Ishikawa (cell line): ENCODE results near the gene CCL18.

Source experiments
- CEBPB ChIP-seq: IDR thresholded peaks from 2 replicates; pipeline ENCODE4 v1.6.1; 2012
- CREB1 ChIP-seq: IDR thresholded peaks from 2 replicates; pipeline ENCODE4 v1.6.1; 2012; ENCODE audit warnings: low read depth
- EP300 ChIP-seq: IDR thresholded peaks from 2 replicates; pipeline ENCODE4 v1.6.1; 2012; ENCODE audit warnings: borderline replicate concordance
- FOXM1 ChIP-seq: IDR thresholded peaks from 2 replicates; pipeline ENCODE4 v1.6.1; 2012; ENCODE audit warnings: low read depth, borderline replicate concordance
- NFIC ChIP-seq: IDR thresholded peaks from 2 replicates; pipeline ENCODE4 v1.6.1; 2012
- RAD21 ChIP-seq: IDR thresholded peaks from 2 replicates; pipeline ENCODE4 v1.6.1; 2012; ENCODE audit warnings: low read depth
- TAF1 ChIP-seq: IDR thresholded peaks from 2 replicates; pipeline ENCODE4 v1.6.1; 2012; ENCODE audit warnings: low read depth, mild to moderate bottlenecking
- TCF12 ChIP-seq: IDR thresholded peaks from 2 replicates; pipeline ENCODE4 v1.6.1; 2012; ENCODE audit warnings: low read depth
- TEAD4 ChIP-seq: IDR thresholded peaks from 2 replicates; pipeline ENCODE4 v1.6.1; 2012
- YY1 ChIP-seq: IDR thresholded peaks from 2 replicates; pipeline ENCODE4 v1.6.1; 2012; ENCODE audit warnings: low read depth
- ZBTB7A ChIP-seq: IDR thresholded peaks from 2 replicates; pipeline ENCODE4 v1.6.1; 2012; ENCODE audit warnings: low read depth
- TF ChIP-seq, protein P1 (sequence below): IDR thresholded peaks from 2 replicates; pipeline ENCODE4 v1.6.1; 2012; ENCODE audit warnings: low read depth, mild to moderate bottlenecking
- TF ChIP-seq, protein P2 (sequence below): IDR thresholded peaks from 2 replicates; pipeline ENCODE4 v1.6.1; 2012

DNA sequence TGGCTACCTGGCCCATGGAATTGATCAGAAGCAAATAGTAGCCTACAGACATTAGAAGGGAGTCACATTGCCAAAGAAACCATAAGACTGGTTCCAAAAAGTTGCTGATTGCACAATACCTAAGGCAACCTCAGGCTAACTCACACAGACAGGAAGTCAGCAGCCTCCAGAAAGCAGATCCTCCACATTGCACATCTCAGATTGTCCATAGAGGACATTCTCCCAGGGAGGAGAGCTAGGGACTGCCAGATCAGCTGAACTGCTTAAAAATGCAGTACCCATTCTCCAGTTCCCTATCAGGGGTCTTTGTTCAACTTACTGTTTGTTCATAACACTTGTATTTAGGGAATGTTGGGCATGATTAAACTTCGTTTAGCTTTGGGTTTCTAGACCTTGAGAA lies 21.7 kb downstream of the CCL18 start:
- no peak for TF ChIP-seq CREB1
- TF ChIP-seq EP300, result no peak
- no peak for TF ChIP-seq RAD21
- TF ChIP-seq, protein P1, sequence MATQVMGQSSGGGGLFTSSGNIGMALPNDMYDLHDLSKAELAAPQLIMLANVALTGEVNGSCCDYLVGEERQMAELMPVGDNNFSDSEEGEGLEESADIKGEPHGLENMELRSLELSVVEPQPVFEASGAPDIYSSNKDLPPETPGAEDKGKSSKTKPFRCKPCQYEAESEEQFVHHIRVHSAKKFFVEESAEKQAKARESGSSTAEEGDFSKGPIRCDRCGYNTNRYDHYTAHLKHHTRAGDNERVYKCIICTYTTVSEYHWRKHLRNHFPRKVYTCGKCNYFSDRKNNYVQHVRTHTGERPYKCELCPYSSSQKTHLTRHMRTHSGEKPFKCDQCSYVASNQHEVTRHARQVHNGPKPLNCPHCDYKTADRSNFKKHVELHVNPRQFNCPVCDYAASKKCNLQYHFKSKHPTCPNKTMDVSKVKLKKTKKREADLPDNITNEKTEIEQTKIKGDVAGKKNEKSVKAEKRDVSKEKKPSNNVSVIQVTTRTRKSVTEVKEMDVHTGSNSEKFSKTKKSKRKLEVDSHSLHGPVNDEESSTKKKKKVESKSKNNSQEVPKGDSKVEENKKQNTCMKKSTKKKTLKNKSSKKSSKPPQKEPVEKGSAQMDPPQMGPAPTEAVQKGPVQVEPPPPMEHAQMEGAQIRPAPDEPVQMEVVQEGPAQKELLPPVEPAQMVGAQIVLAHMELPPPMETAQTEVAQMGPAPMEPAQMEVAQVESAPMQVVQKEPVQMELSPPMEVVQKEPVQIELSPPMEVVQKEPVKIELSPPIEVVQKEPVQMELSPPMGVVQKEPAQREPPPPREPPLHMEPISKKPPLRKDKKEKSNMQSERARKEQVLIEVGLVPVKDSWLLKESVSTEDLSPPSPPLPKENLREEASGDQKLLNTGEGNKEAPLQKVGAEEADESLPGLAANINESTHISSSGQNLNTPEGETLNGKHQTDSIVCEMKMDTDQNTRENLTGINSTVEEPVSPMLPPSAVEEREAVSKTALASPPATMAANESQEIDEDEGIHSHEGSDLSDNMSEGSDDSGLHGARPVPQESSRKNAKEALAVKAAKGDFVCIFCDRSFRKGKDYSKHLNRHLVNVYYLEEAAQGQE, result no peak
- no peak for TF ChIP-seq TAF1
- no peak for TF ChIP-seq TCF12
- no peak for TF ChIP-seq TEAD4
- no peak for TF ChIP-seq ZBTB7A
- no peak for TF ChIP-seq FOXM1
- peak; percentile 26; the same call in 1 of the 2 replicates for TF ChIP-seq CEBPB
- TF ChIP-seq NFIC, result no peak
- TF ChIP-seq, protein P2, sequence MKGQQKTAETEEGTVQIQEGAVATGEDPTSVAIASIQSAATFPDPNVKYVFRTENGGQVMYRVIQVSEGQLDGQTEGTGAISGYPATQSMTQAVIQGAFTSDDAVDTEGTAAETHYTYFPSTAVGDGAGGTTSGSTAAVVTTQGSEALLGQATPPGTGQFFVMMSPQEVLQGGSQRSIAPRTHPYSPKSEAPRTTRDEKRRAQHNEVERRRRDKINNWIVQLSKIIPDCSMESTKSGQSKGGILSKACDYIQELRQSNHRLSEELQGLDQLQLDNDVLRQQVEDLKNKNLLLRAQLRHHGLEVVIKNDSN, result no peak
- no peak for TF ChIP-seq YY1
